Endothelial cell (in vitro differentiated cells): ENCODE data around the gene GADL1. TPM values are rescaled to one million over a fixed set of nuclear protein-coding genes. Genes with fewer than 3 reads are reported as not detected.
A peak's percentile ranks its signal among the peaks of the same experiment; 100 is the strongest.

ENCODE experiments used
- DNase-seq: peaks from one replicate; pipeline ENCODE4 v3.0.0; 2021; ENCODE audit warnings: low spot score
- H3K27ac Mint-ChIP-seq: one replicate; pipeline ENCODE4 v1.8.0; 2021; ENCODE audit warnings: mixed read lengths, inconsistent platforms; ENCODE audit not compliant: unreplicated experiment
- H3K27me3 Mint-ChIP-seq: one replicate; pipeline ENCODE4 v1.8.0; 2021; ENCODE audit warnings: mild to moderate bottlenecking, moderate library complexity, mixed read lengths, inconsistent platforms; ENCODE audit not compliant: unreplicated experiment
- H3K36me3 Mint-ChIP-seq: one replicate; pipeline ENCODE4 v1.8.0; 2021; ENCODE audit warnings: mild to moderate bottlenecking, low read depth, mixed read lengths, inconsistent platforms; ENCODE audit not compliant: unreplicated experiment
- H3K4me1 Mint-ChIP-seq: one replicate; pipeline ENCODE4 v1.8.0; 2021; ENCODE audit warnings: mild to moderate bottlenecking, mixed read lengths, inconsistent platforms; ENCODE audit not compliant: unreplicated experiment
- H3K4me3 Mint-ChIP-seq: one replicate; pipeline ENCODE4 v1.8.0; 2021; ENCODE audit warnings: mild to moderate bottlenecking, mixed read lengths, inconsistent platforms; ENCODE audit not compliant: unreplicated experiment
- H3K9me3 Mint-ChIP-seq: one replicate; pipeline ENCODE4 v1.8.0; 2021; ENCODE audit warnings: mixed read lengths, inconsistent platforms; ENCODE audit not compliant: unreplicated experiment
- total RNA-seq: library from RNA; stranded (reverse); fragmentation: NEBNext Ultra II Directional; extraction: Animal tissue kit (Norgen Biotek cat#: 25700); gene quantifications from one replicate; pipeline ENCODE4 v1.2.1, GENCODE V29; 2021; ENCODE audit not compliant: unreplicated experiment
- TF ChIP-seq, protein P1 (sequence below): fragments of 200-600 bp; sonication (generic); IDR thresholded peaks from one replicate; pipeline ENCODE4 v1.5.0; 2021; ENCODE audit warnings: antibody characterized with exemption; ENCODE audit not compliant: unreplicated experiment

The GADL1 gene
- total RNA-seq, 1 donor from 2014 or later, result not detected

DNA sequence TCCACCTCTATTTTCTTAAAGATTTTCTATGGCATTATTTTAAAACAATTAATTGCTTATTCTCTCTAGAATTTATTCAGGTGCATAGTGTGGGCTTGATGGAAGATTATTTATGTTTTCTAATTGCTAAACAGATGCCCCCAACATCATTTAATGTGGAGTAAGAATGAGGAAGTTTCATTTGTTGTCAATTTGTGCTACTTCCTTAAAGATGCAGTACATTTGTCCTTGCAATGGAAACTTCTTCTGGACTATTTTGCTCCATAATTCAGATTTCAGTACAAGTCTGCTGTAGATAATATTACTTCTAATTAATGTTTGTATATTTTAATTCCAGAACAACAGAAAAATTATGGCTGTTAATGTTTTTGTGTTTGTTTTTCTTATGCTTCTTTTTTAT is 183.3 kb downstream of the GADL1 start:
- peaks cover 3% of the 10 kb centered on the region for H3K36me3 Mint-ChIP-seq
- H3K4me3 Mint-ChIP-seq, result no peak overlapping the region
- no peaks in the 10 kb centered on the region for H3K27me3 Mint-ChIP-seq
- no peaks in the 10 kb centered on the region for H3K9me3 Mint-ChIP-seq
- H3K27ac Mint-ChIP-seq, result peak overlapping the region; percentile 22
- TF ChIP-seq, protein P1, sequence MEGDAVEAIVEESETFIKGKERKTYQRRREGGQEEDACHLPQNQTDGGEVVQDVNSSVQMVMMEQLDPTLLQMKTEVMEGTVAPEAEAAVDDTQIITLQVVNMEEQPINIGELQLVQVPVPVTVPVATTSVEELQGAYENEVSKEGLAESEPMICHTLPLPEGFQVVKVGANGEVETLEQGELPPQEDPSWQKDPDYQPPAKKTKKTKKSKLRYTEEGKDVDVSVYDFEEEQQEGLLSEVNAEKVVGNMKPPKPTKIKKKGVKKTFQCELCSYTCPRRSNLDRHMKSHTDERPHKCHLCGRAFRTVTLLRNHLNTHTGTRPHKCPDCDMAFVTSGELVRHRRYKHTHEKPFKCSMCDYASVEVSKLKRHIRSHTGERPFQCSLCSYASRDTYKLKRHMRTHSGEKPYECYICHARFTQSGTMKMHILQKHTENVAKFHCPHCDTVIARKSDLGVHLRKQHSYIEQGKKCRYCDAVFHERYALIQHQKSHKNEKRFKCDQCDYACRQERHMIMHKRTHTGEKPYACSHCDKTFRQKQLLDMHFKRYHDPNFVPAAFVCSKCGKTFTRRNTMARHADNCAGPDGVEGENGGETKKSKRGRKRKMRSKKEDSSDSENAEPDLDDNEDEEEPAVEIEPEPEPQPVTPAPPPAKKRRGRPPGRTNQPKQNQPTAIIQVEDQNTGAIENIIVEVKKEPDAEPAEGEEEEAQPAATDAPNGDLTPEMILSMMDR, result no peak
- DNase-seq, result no peak
- H3K4me1 Mint-ChIP-seq, result peaks cover 30% of the 10 kb centered on the region

GRCh38 chr3:30710017-30710416 is 184.4 kb downstream of the GADL1 start:
- Mint-ChIP-seq H3K27ac (peak overlapping the region; percentile 81), H3K36me3 (peaks cover 3% of the 10 kb centered on the region), H3K9me3 (no peaks in the 10 kb centered on the region), H3K4me3 (no peak overlapping the region), H3K27me3 (peaks cover 1% of the 10 kb centered on the region), H3K4me1 (peaks cover 30% of the 10 kb centered on the region)
- TF ChIP-seq, protein P1, result no peak
- DNase-seq, result no peak

DNA sequence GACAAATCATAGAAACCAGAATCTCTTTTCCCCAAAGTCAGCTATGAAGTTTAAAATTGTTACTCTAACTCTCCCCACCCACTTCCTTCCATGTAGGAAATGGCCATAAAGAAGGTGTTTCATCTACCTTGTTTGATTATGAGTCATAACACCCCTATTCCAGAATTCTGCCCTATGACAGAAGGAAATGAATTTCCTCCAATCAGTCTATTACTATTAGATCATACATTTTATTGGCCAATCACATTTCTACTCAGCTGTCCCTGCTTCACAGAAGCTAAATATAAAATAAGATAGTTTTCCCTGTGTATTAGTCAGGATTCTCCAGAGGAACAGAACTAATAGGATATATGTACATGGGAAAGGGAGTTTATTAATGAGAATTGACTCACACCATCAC is 186.0 kb downstream of the GADL1 start:
- Mint-ChIP-seq H3K4me3 (no peak overlapping the region), H3K27me3 (peaks cover 1% of the 10 kb centered on the region), H3K27ac (no peak overlapping the region), H3K9me3 (peaks cover 1% of the 10 kb centered on the region), H3K36me3 (peaks cover 9% of the 10 kb centered on the region), H3K4me1 (peaks cover 35% of the 10 kb centered on the region)
- DNase-seq, result no peak
- TF ChIP-seq, protein P1, result no peak

DNA sequence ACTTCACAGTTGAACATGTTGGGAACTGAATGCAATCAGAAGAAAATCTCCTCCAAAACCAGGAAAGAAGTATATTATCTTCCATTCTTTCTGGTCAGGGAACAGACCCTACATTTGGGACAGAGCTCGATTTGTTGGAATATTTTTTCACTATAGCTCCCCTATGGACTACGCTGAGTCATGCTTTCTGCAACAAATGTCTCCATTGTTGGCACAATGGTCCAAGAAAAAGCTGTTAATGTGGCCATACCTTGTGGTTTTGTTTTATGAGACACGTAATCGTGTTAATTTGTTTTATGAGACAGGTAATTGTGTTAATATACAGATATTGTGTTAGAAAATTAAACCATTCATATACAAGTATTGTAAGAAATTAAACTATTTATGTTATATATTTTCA is 186.6 kb downstream of the GADL1 start:
- H3K4me1 Mint-ChIP-seq, result peaks cover 35% of the 10 kb centered on the region
- TF ChIP-seq, protein P1, result no peak
- peaks cover 1% of the 10 kb centered on the region for H3K27me3 Mint-ChIP-seq
- peaks cover 16% of the 10 kb centered on the region for H3K36me3 Mint-ChIP-seq
- H3K27ac Mint-ChIP-seq, result no peak overlapping the region
- DNase-seq, result no peak
- peaks cover 7% of the 10 kb centered on the region for H3K9me3 Mint-ChIP-seq
- no peak overlapping the region for H3K4me3 Mint-ChIP-seq

DNA sequence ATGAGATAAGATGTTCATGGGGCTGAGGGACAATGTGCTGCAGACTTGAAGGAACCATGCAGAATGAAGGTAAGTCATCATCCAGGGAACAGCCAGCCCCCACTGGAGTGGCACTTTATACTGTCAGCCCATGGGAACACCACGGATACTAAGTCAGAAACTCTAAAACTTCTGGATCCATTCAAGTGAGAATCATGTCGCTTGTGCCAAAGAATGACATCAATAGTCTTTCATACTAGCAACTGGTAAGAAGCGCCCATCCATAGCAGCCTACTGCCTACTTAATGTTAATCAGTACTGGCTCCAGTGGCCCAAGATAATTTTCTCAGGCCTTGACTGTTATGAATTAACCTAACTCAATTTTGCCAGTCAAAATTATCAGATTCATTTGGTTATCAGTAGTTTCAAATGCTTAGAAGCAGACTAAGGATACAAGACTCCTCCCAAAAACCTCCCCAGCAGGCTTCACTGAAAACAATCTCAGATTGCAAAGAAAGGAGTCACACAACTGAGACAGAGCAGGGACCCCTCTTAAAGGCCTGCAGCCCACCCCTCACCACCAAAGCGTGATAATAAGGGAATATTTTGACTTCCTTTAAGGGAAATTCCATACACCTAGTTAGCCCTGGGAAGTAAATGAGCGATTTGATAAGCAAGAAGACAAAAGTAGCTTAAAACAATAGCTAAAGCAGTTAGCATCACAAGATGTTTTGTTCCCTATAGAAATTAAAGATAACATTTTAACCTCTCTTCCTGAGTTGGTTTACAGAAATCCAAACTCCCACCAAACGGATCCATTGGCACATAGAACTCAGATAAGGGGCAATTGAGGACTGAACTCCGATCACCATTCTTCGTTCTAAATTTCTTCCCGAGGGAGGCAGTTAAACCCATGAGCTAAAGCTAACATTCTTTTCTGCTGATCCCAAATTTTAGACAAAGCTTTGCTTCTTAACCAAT is 189.2 kb downstream of the GADL1 start:
- Mint-ChIP-seq H3K4me3 (no peak overlapping the region), H3K27ac (no peak overlapping the region), H3K36me3 (peaks cover 25% of the 10 kb centered on the region), H3K27me3 (peaks cover 1% of the 10 kb centered on the region), H3K4me1 (peaks cover 18% of the 10 kb centered on the region), H3K9me3 (peaks cover 7% of the 10 kb centered on the region)
- TF ChIP-seq, protein P1, result no peak
- DNase-seq, result no peak
